ENCODE data around the gene CASP2. TPM values are rescaled to one million over a fixed set of nuclear protein-coding genes. Genes with fewer than 3 reads are reported as not detected.
A peak's percentile ranks its signal among the peaks of the same experiment; 100 is the strongest.
"Not testable (repeated sequence)": the region's sequence is repeated elsewhere in the genome, so short reads cannot be mapped to it uniquely, and the experiment has no call there.

Gene CASP2
- total RNA-seq, 1 donor from 2014 or later, result 68.9 TPM

GRCh38 chr7:143263266-143264195, 24.6 kb upstream of the CASP2 start, which contains the start of gene GSTK1:
TSS of gene GSTK1 (plus strand) at chr7:143263441. CDS start at chr7:143263514, 73 bp downstream.
- DNase-seq (ENCODE audit: low spot score, unreplicated experiment), result peak; percentile 63
- no peaks in the 10 kb centered on the region for H3K27me3 Mint-ChIP-seq
- peak within 1 kb of the TSS; percentile 93 for H3K27ac Mint-ChIP-seq
- TF ChIP-seq CTCF (IDR thresholded peaks at IDR 0.05; ENCODE audit: unreplicated experiment), result no peak
- no peaks in the 10 kb centered on the region for H3K9me3 Mint-ChIP-seq (ENCODE audit: low read depth)
- H3K4me1 Mint-ChIP-seq (ENCODE audit: low read depth), result peaks cover 18% of the 10 kb centered on the region
- peaks cover 9% of the 10 kb centered on the region for H3K36me3 Mint-ChIP-seq (ENCODE audit: insufficient read depth)
- peak within 1 kb of the TSS; percentile 95 for H3K4me3 Mint-ChIP-seq (ENCODE audit: low read depth)

- H3K9me3 Mint-ChIP-seq (ENCODE audit: low read depth); DNase-seq (ENCODE audit: low spot score, unreplicated experiment); H3K27me3 Mint-ChIP-seq; H3K27ac Mint-ChIP-seq: not testable (repeated sequence)
- Mint-ChIP-seq H3K4me1 (ENCODE audit: low read depth) (peaks cover 18% of the 10 kb centered on the region), H3K36me3 (ENCODE audit: insufficient read depth) (peaks cover 12% of the 10 kb centered on the region), H3K4me3 (ENCODE audit: low read depth) (peak overlapping the region; percentile 95)
Observed at GRCh38 chr7:143264196-143264568, 24.0 kb upstream of the CASP2 start.

- Mint-ChIP-seq H3K27ac (no peak overlapping the region), H3K4me1 (ENCODE audit: low read depth) (peaks cover 15% of the 10 kb centered on the region), H3K27me3 (no peaks in the 10 kb centered on the region), H3K4me3 (ENCODE audit: low read depth) (peak overlapping the region; percentile 9), H3K9me3 (ENCODE audit: low read depth) (no peaks in the 10 kb centered on the region), H3K36me3 (ENCODE audit: insufficient read depth) (peaks cover 12% of the 10 kb centered on the region)
- no peak for TF ChIP-seq CTCF (IDR thresholded peaks at IDR 0.05; ENCODE audit: unreplicated experiment)
- no peak for DNase-seq (ENCODE audit: low spot score, unreplicated experiment)
Observed at GRCh38 chr7:143265017-143265693, 23.0 kb upstream of the CASP2 start.

- H3K4me3 Mint-ChIP-seq (ENCODE audit: low read depth), result no peak overlapping the region
- no peaks in the 10 kb centered on the region for H3K27me3 Mint-ChIP-seq
- no peaks in the 10 kb centered on the region for H3K9me3 Mint-ChIP-seq (ENCODE audit: low read depth)
- no peak for DNase-seq (ENCODE audit: low spot score, unreplicated experiment)
- TF ChIP-seq CTCF (IDR thresholded peaks at IDR 0.05; ENCODE audit: unreplicated experiment), result no peak
- peaks cover 8% of the 10 kb centered on the region for H3K4me1 Mint-ChIP-seq (ENCODE audit: low read depth)
- no peak overlapping the region for H3K27ac Mint-ChIP-seq
- peaks cover 12% of the 10 kb centered on the region for H3K36me3 Mint-ChIP-seq (ENCODE audit: insufficient read depth)
Observed at GRCh38 chr7:143269251-143269650, 18.9 kb upstream of the CASP2 start.

- no peak overlapping the region for H3K4me3 Mint-ChIP-seq (ENCODE audit: low read depth)
- TF ChIP-seq CTCF (IDR thresholded peaks at IDR 0.05; ENCODE audit: unreplicated experiment), result no peak
Observed at GRCh38 chr7:143271240-143271639, 16.9 kb upstream of the CASP2 start.

More at GRCh38 chr7:143271240-143271639, 16.9 kb upstream of the CASP2 start:
- no peaks in the 10 kb centered on the region for H3K4me1 Mint-ChIP-seq (ENCODE audit: low read depth)
- no peaks in the 10 kb centered on the region for H3K9me3 Mint-ChIP-seq (ENCODE audit: low read depth)
- no peak for DNase-seq (ENCODE audit: low spot score, unreplicated experiment)
- peaks cover 5% of the 10 kb centered on the region for H3K36me3 Mint-ChIP-seq (ENCODE audit: insufficient read depth)
- H3K27ac Mint-ChIP-seq, result no peak overlapping the region
- H3K27me3 Mint-ChIP-seq, result no peaks in the 10 kb centered on the region

All from progenitor cell of endocrine pancreas (in vitro differentiated cells).